CD4-positive, alpha-beta T cell treated with Interleukin-6 for 4 hours (primary cell): Measurements from ENCODE around the gene OVCA2.
A peak's percentile ranks its signal among the peaks of the same experiment; 100 is the strongest.

ENCODE experiments used
- DNase-seq: peaks from one replicate; pipeline ENCODE4 v3.0.0-alpha.2; 2020; ENCODE audit warnings: mixed read lengths

OVCA2 gene

GRCh38 chr17:2089021-2089422 lies 47.2 kb downstream of the OVCA2 start:
- DNase-seq = no peak

GRCh38 chr17:2090210-2090641 lies 48.4 kb downstream of the OVCA2 start:
- DNase-seq = peak; percentile 47

- DNase-seq = no peak
These were observed 49.1 kb downstream of the OVCA2 start for GRCh38 chr17:2090804-2091534.

GRCh38 chr17:2092253-2092652 lies 50.4 kb downstream of the OVCA2 start:
- no peak for DNase-seq
